Esophagus muscularis mucosa (tissue), 4 donors: ENCODE results near the gene WDFY4. TPM values are rescaled to one million over a fixed set of nuclear protein-coding genes. Genes with fewer than 3 reads are reported as not detected.

Experiments used
- DNase-seq: peaks from one replicate; pipeline ENCODE4 v3.0.0-alpha.2; 2017; ENCODE audit errors: extremely low spot score
- H3K27ac ChIP-seq, 4 donors: fragments of 200-600 bp; sonication (generic); replicated peaks in 1 of 4; 1 replicate in 3 of 4; 2 replicates in 1 of 4; pipeline ENCODE4 v1.5.1; 2016 to 2019; ENCODE audit warnings: mild to moderate bottlenecking in 1 of 4
- H3K27me3 ChIP-seq, 4 donors: fragments of 200-600 bp; sonication (generic); one replicate each; pipeline versions ENCODE4 v1.5.1 to v1.6.0; 2016 to 2019
- H3K36me3 ChIP-seq, 4 donors: fragments of 200-600 bp; sonication (generic); one replicate each; pipeline ENCODE4 v1.5.1; 2016 to 2019
- H3K4me1 ChIP-seq, 4 donors: fragments of 200-600 bp; sonication (generic); one replicate each; pipeline ENCODE4 v1.5.1; 2016 to 2019
- H3K4me3 ChIP-seq, 4 donors: fragments of 200-600 bp; sonication (generic); 1 replicate in 2 of 4; 2 replicates in 2 of 4; pipeline ENCODE4 v1.5.1; 2016 to 2019; ENCODE audit warnings: mild to moderate bottlenecking in 4 of 4, moderate library complexity in 1 of 4
- H3K9me3 ChIP-seq, 4 donors: fragments of 200-600 bp; sonication (generic); 1 replicate in 3 of 4; 2 replicates in 1 of 4; pipeline ENCODE4 v1.5.1; 2016 to 2019
- EP300 ChIP-seq: sonication (generic); formaldehyde crosslinking; IDR thresholded peaks from one replicate; pipeline ENCODE4 v1.6.1; 2017; ENCODE audit warnings: antibody characterized with exemption
- POLR2A ChIP-seq: fragments of 450-650 bp; IDR thresholded peaks from one replicate; pipeline ENCODE4 v1.6.1; 2017; ENCODE audit warnings: antibody characterized with exemption, moderate library complexity, mild to moderate bottlenecking, low read depth
- POLR2AphosphoS5 ChIP-seq, 2 donors: sonication (generic); formaldehyde crosslinking; IDR thresholded peaks; one replicate each; pipeline ENCODE4 v1.6.1; 2017; ENCODE audit warnings: antibody characterized with exemption in 2 of 2
- WGBS: methylation state at CpG from one replicate; pipeline ENCODE4 v1.1.5; 2018; 5-methylcytosine and 5-hydroxymethylcytosine counted together
- intact Hi-C: fragments of 100-400 bp; cut with DNase I; formaldehyde crosslinking; loops from one replicate; pipeline ENCODE4 v1.15.1; 2023
- total RNA-seq, 4 donors: library from RNA; depleted of rRNA; stranded (reverse); fragments of >200 nt; gene quantifications; one replicate each; pipeline versions ENCODE4 v1.1.0 to v1.2.1, GENCODE V29; 2016
- TF ChIP-seq, protein P1 (sequence below), 3 experiments: fragments of 200-600 bp in 2 of 3; fragments of 450-650 bp in 1 of 3; sonication (generic) in 2 of 3; IDR thresholded peaks; one replicate each; pipeline ENCODE4 v1.5.1; 2017 to 2019; ENCODE audit warnings: antibody characterized with exemption in 3 of 3, mild to moderate bottlenecking in 2 of 3, moderate library complexity in 1 of 3

WDFY4 gene
- total RNA-seq, 4 donors from 2014 or later: 2.3 to 7.3 (median 5.2) TPM

DNA sequence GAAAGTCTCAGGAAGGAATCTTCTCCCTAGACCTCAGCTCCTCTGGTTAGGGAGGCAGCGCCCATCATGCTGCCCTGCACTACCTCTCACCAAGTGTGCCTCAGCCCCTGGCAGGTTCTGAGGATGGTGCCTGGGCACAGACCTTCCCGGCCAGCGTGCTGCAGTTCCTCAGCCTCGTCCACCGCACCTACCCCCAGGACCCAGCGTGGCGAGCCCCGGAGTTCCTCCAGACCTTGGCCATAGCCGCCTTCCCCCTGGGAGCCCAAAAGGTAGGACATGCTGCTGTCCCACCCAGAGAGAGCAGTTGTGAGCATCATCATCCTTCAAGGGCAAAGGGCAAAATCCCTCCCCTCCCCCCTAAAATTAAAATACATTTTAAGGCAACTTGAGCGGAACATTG is 132.5 kb downstream of the WDFY4 start:
- intact Hi-C loops: no loop called here
- Histone ChIP-seq H3K9me3 (no peaks in the 10 kb centered on the region), H3K4me3 (no peak overlapping the region), H3K36me3 (no peaks in the 10 kb centered on the region), H3K27ac (no peak overlapping the region), H3K27me3 (no peaks in the 10 kb centered on the region), H3K4me1 (peaks cover 0 to 7% (median 0%) of the 10 kb centered on the region in 4 donors)
- 89% methylated on average over 3 of the region's 10 CpGs for WGBS
- DNase-seq: no peak
- TF ChIP-seq, protein P1, sequence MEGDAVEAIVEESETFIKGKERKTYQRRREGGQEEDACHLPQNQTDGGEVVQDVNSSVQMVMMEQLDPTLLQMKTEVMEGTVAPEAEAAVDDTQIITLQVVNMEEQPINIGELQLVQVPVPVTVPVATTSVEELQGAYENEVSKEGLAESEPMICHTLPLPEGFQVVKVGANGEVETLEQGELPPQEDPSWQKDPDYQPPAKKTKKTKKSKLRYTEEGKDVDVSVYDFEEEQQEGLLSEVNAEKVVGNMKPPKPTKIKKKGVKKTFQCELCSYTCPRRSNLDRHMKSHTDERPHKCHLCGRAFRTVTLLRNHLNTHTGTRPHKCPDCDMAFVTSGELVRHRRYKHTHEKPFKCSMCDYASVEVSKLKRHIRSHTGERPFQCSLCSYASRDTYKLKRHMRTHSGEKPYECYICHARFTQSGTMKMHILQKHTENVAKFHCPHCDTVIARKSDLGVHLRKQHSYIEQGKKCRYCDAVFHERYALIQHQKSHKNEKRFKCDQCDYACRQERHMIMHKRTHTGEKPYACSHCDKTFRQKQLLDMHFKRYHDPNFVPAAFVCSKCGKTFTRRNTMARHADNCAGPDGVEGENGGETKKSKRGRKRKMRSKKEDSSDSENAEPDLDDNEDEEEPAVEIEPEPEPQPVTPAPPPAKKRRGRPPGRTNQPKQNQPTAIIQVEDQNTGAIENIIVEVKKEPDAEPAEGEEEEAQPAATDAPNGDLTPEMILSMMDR (IDR thresholded peaks at IDR 0.05): no peak
- TF ChIP-seq POLR2AphosphoS5 (IDR thresholded peaks at IDR 0.05) (no peak), POLR2A (no peak), EP300 (no peak)

DNA sequence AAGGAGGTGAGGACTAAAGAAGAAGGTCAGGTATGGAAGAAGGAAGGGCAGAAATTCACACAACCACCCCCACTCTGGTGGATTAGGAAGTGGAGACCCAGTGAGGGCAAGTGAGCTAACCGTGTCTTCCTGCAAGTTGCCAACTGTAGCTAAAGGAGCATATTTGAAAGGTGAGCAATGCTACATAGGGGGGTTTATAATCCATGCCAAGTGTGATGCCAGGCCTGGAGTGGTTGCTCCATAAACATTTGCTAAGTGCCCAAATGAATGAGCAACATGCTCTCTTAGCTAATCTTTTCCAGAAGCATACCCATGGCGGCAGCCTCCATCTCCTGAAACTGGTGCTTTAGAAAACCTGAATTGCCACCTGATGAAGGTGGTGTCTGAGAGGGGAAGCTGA is 133.4 kb downstream of the WDFY4 start:
- no peak for TF ChIP-seq POLR2A
- no peak for TF ChIP-seq EP300
- TF ChIP-seq POLR2AphosphoS5 (IDR thresholded peaks at IDR 0.05): no peak
- TF ChIP-seq, protein P1 (IDR thresholded peaks at IDR 0.05): no peak
- Histone ChIP-seq H3K36me3 (no peaks in the 10 kb centered on the region), H3K4me3 (no peak overlapping the region), H3K27ac (no peak overlapping the region), H3K4me1 (peaks cover 0 to 7% (median 0%) of the 10 kb centered on the region in 4 donors), H3K9me3 (no peaks in the 10 kb centered on the region), H3K27me3 (no peaks in the 10 kb centered on the region)
- DNase-seq: no peak
- 95% methylated on average over 2 of the region's 2 CpGs for WGBS
- intact Hi-C loops: no loop called here

DNA sequence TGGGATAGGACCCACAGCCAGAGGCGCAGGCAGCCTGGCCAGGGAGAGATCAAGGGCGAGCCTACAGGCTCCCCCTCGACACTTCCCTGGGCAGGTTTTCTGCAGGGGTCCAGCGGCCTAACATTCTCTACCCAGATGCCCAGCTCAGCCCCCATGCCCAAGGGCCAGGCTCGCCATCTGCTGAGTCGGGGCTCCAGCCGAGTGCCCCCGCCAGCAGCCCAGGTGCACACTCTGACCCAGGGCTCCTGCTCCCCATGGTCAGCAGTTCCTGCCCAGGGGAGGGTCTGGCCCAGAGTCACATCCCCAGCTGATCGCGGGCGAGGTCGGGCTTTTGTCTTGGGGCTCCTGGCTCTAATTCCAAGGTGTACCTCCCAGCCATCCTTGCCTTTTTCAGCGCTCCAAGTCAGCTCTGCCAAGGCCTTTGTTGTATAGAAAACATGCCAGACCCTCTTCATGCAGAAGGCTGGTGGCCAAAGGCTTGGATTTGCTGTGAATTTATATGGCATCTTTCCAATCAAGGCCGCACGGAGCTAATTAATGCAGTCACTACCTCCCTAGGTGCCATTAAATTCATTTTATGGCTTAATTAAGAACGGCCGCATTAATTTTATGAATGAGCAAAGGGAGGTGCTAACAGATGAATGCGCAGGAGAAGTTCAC is 134.3 kb downstream of the WDFY4 start:
- H3K4me3 ChIP-seq: no peak overlapping the region

DNA sequence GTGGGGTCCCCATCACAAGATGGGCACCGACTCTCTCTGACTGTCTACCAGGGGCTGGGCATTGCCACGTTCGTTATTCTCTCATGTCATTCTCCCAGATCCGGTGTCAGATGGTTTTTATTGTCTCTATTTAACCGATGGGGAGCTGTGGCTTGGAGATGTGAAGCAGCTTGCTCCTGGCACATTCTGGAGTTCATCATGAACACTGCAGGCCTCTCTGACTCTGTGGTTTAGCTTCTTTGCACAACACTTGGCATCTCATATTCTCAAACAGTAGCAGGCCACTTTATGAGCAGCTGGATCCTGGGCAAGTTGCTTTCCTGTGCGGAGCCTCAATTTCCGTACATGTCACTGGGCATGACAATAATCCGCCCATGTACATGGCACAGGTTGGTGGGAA is 135.1 kb downstream of the WDFY4 start:
- 90% methylated on average over 8 of the region's 8 CpGs for WGBS
- Histone ChIP-seq H3K9me3 (no peaks in the 10 kb centered on the region), H3K27ac (no peak overlapping the region), H3K4me3 (no peak overlapping the region), H3K4me1 (no peaks in the 10 kb centered on the region), H3K36me3 (no peaks in the 10 kb centered on the region), H3K27me3 (no peaks in the 10 kb centered on the region)
- intact Hi-C loops: no loop called here
- TF ChIP-seq EP300: no peak
- TF ChIP-seq, protein P1 (IDR thresholded peaks at IDR 0.05): no peak
- no peak for TF ChIP-seq POLR2A
- TF ChIP-seq POLR2AphosphoS5 (IDR thresholded peaks at IDR 0.05): no peak
- no peak for DNase-seq

More for the DNA sequence above, 134.3 kb downstream of the WDFY4 start:
- Histone ChIP-seq H3K36me3 (no peaks in the 10 kb centered on the region), H3K27ac (no peak overlapping the region), H3K27me3 (no peaks in the 10 kb centered on the region), H3K9me3 (no peaks in the 10 kb centered on the region), H3K4me1 (no peaks in the 10 kb centered on the region)
- 91% methylated on average over 16 of the region's 18 CpGs for WGBS
- TF ChIP-seq EP300: no peak
- no peak for TF ChIP-seq POLR2AphosphoS5 (IDR thresholded peaks at IDR 0.05)
- TF ChIP-seq, protein P1 (IDR thresholded peaks at IDR 0.05): no peak
- TF ChIP-seq POLR2A: no peak
- intact Hi-C loops: no loop called here
- no peak for DNase-seq

DNA sequence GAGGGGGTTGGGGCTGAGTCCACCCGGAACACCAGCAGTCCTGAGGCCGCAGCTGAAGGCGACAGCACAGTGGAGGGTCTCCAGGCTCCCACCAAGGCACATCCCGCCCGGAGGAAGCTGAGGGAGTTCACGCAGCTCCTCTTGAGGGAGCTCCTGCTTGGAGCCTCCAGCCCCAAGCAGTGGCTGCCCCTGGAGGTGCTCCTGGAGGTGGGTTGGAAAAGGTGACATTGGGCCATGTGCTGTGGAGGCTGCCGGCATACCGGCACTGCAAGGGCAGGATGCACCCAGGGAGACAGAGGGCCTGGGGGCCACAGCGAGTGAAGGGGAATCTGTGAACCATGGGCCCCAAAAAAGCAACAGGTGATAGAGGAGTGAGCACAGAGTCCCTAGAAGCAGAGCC is 135.6 kb downstream of the WDFY4 start:
- WGBS: 85% methylated on average over 5 of the region's 9 CpGs
- intact Hi-C loops: no loop called here
- Histone ChIP-seq H3K27ac (no peak overlapping the region), H3K27me3 (no peaks in the 10 kb centered on the region), H3K36me3 (no peaks in the 10 kb centered on the region), H3K9me3 (no peaks in the 10 kb centered on the region), H3K4me3 (no peak overlapping the region), H3K4me1 (no peaks in the 10 kb centered on the region)
- no peak for DNase-seq
- TF ChIP-seq, protein P1 (IDR thresholded peaks at IDR 0.05): no peak
- TF ChIP-seq EP300 (no peak), POLR2A (no peak), POLR2AphosphoS5 (IDR thresholded peaks at IDR 0.05) (no peak)
